ENCODE data around the gene ZNF638.

GRCh38 chr2:71460595-71461303, 129.2 kb downstream of the ZNF638 start:
- TF ChIP-seq MAX (IDR thresholded peaks at IDR 0.05), result no peak
- peak in 2 of 3 experiments; percentile 47 to 48; a peak in 2 of 4 replicates for TF ChIP-seq CTCF (IDR thresholded peaks at IDR 0.05; ENCODE audit: control extremely low read depth in 1 of 3, insufficient read depth in 1 of 3, low read depth in 1 of 3, low read length in 3 of 3)
- TF ChIP-seq CREB1 (IDR thresholded peaks at IDR 0.05), result no peak
- no peak for TF ChIP-seq E2F6 (IDR thresholded peaks at IDR 0.05)
- TF ChIP-seq RAD21 (IDR thresholded peaks at IDR 0.05 in 1 of 2, conservative IDR thresholded peaks at IDR 0.05 in 1 of 2; ENCODE audit: low read depth in 2 of 2, low read length in 2 of 2), result peak; percentile 53 to 57
- TF ChIP-seq JUN (IDR thresholded peaks at IDR 0.05; ENCODE audit: low read depth, low read length), result no peak

All from H1 (cell line).